Stimulated activated CD8-positive, alpha-beta memory T cell treated with anti-CD3 and anti-CD28 coated beads, Interleukin-12 subunit alpha, Interleukin-12 subunit beta, amount 100 ng/mL, for 4 hours (primary cell): ENCODE measurements around the gene KCNK13.

ENCODE experiments used
- DNase-seq: peaks from one replicate; pipeline ENCODE4 v3.0.0-alpha.2; 2020; ENCODE audit warnings: low read depth

Gene KCNK13

GRCh38 chr14:90132821-90133570 lies 71.2 kb downstream of the KCNK13 start:
- DNase-seq: no peak

DNA sequence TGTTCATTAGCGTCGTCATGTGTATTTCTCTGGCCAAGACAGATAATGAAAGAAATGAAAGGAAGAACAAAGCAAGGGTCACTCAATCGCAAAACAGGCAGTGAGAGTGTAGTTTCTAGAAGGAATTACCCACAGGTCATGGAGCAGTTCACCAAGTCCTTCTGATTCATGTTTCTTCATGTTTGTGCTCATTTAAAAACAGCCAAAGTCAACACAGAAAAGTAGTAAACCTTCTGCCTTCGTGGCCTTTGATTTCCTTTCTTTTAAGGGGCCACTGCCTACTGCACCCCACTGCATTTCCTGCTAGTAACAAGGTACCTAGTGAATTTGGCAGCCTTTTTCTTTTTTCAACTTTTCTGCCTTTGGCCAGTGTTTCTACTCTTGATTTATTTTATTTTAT lies 75.1 kb downstream of the KCNK13 start:
- no peak for DNase-seq

DNA sequence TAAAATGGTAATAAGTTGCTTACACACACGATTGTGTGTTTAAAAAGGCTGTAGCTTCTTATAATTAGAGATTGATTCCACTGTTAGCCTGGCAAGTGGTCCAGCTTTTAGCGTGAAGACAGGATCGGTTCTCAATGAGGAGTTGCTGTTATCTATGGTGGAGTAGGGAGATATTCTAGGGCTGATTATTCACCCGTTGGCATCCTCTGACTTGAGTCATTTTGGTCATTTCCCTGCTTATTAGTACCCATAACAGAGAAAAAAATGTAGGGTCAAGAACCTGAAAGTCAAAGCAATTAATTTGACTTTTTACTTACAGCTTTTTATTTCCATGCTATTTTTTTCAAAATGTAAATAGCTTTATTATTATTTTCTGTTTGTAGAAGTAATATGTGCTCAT lies 76.0 kb downstream of the KCNK13 start:
- DNase-seq: no peak

GRCh38 chr14:90139199-90139598 lies 77.4 kb downstream of the KCNK13 start:
- DNase-seq: no peak

GRCh38 chr14:90140298-90140955 lies 78.6 kb downstream of the KCNK13 start:
- DNase-seq: no peak

- no peak for DNase-seq
These were observed 79.1 kb downstream of the KCNK13 start for GRCh38 chr14:90140956-90141316.

- DNase-seq: no peak
These were observed 91.6 kb downstream of the KCNK13 start for GRCh38 chr14:90153429-90153828.

DNA sequence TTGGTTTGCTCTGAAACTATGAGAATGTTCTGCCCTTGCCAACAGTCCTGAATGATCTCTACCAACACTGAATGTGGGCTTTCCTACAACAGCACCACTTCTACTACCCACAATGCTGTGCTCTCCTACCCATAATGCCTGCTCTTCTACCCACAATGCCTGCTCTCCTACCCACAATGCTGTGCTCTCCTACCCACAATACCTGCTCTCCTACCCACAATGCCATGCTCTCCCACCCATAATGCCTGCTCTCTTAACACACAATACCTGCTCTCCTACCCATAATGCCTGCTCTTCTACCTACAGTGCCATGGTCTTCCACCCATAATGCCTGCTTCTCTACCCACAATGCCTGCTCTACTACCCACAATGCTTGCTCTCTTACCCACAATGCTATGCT lies 92.3 kb downstream of the KCNK13 start:
- no peak for DNase-seq

DNA sequence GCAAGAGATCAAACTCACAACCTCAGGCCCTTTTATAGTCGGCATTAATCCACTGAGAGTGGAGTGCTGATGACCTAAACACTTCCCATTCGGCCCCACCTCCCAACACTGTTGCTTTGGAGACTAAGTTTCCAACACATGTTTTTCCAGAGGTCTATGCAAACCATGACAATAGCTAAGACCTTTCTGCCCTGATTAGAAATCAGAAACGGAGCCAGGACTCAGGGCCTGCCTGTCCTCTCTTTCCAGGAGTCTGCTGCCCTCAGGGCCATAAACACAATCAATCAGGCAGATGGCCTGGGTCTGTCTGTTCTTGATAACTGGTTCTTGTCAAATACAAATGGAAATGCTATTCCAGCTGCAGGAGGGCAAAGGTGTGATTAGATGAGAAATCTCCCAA lies 97.4 kb downstream of the KCNK13 start:
- no peak for DNase-seq

GRCh38 chr14:90159688-90160087 lies 97.9 kb downstream of the KCNK13 start:
- DNase-seq: no peak

DNA sequence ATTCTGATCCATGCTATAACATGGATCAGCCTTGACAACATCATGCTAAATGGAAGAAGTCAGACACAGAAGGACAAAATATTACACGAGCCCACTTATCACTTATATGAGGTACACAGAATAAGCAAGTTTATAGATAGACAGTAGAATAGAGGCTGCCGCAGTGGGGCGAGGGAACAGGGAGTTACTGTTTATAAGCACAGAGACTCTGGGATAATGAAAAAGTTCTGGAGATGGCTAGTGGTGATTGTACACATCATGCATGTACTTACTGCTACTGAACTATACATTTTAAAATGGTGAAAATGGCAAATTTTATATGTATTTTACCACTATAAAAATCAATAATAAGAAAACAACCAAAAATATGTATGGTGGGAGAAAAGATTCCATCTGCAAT lies 99.3 kb downstream of the KCNK13 start:
- DNase-seq: no peak

GRCh38 chr14:90168425-90169105 lies 106.8 kb downstream of the KCNK13 start:
- no peak for DNase-seq

DNA sequence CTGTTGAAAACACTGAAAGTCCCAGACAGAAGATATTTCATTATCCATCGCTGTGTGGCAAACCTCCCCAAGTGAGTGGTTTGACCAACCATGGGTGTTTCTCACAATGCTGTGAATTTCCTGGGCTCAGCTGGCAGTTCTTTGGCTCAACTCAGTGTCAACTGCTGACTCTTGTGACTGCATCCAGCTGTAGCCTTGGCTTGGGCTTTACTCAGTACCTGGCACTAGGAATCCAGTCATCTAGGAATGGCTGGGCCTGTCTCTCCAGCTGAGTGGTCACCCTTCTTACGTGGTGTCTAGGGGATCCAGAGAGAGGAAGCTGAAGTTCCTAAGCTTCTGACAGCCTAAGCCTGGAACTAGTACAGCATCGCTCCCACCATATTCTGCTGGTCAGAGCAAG lies 113.8 kb downstream of the KCNK13 start:
- DNase-seq: no peak

- DNase-seq: no peak
These were observed 115.9 kb downstream of the KCNK13 start for GRCh38 chr14:90177539-90178189.

DNA sequence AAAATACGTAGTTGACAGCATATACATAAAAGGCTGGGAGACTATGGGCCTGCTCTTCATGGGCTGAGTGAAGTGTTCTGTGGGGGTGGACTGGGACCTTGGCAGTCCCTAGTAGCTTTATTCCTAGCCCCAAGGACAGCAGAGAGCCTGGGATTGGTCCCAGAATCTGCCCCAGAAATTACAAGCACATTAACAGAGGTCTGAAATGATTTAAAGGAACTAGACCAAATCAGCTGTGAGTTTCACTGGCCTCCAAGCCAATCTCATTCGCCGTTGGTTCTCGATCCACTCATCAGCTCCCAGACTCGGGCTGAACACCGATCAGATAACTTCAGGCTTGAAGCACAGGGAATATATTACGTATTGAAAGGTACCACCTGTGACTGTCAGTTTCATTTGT lies 117.6 kb downstream of the KCNK13 start:
- DNase-seq: no peak

GRCh38 chr14:90179809-90180779 lies 118.3 kb downstream of the KCNK13 start:
- DNase-seq: no peak

GRCh38 chr14:90184094-90184493 lies 122.3 kb downstream of the KCNK13 start:
- no peak for DNase-seq

DNA sequence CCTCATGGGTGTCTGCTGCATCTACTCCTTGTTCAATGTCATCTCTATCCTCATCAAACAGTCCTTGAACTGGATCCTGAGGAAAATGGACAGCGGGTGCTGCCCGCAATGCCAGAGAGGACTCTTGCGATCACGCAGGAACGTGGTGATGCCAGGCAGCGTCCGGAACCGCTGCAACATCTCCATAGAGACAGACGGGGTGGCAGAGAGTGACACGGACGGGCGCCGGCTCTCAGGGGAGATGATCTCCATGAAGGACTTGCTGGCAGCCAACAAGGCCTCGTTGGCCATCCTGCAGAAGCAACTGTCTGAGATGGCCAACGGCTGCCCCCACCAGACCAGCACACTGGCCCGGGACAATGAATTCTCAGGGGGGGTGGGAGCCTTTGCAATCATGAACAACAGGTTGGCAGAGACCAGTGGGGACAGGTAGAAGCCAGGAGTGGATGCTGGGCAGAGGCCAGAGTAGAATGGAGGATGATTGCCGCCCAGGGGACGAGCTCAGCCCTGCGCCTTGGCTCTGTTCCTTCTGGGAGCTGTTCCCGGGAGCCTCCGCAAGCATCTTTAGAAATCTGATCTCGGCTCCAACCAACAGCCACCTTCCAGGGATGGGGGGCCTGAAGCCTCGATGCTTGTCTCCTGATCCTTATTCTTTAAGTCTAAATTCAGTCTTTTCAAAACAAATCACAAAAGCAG lies 122.9 kb downstream of the KCNK13 start:
- no peak for DNase-seq

GRCh38 chr14:90188588-90188987 lies 126.8 kb downstream of the KCNK13 start:
- no peak for DNase-seq

DNA sequence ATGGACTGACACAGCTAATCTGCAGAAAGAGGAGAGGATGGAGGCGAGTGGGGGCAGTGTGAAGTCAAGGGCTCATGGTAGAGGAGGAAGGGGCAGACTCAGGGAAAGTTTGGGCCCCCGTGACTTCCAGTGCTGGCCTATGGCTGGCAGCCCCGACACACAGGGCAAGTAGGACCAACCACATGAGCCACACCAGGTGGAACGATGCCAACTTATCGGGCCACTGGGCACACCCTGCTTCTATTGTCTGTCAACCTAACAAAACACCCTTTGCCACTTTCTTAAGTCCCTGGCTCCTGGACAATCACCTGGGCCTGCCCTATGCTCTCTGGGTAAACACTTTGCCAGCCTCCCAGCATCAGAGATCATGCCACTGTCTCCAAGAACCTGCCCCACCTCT lies 129.4 kb downstream of the KCNK13 start:
- no peak for DNase-seq

DNA sequence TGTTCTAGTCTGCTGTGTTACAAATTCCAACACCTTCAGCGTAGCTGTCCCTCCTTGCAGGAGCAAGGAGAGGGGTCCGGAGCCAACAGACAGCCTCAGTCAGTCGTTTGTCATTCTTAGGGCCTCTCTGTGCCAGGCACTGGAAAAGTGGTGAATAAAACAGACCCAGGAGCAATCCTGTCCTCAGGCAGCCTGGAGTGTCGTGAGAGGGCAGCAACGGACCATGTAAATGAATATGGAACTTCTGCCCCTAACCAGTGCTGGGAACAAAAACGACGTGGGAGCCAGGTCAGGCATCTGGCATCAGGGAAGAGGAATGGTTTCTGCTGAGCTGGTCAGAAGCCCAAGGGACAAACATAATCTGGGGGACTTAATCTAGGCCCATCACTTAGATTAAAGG lies 129.8 kb downstream of the KCNK13 start:
- DNase-seq: no peak
